HG02678 (cell line): ENCODE measurements around the gene AP3M1.
"Not testable (repeated sequence)": the region's sequence is repeated elsewhere in the genome, so short reads cannot be mapped to it uniquely, and the experiment has no call there.

Experiments
- ATAC-seq: cut with Tn5 transposase; IDR thresholded peaks from one replicate; pipeline ENCODE4 v1.9.1; 2021; ENCODE audit warnings: mild to moderate bottlenecking, moderate library complexity; ENCODE audit not compliant: unreplicated experiment

AP3M1 gene

DNA sequence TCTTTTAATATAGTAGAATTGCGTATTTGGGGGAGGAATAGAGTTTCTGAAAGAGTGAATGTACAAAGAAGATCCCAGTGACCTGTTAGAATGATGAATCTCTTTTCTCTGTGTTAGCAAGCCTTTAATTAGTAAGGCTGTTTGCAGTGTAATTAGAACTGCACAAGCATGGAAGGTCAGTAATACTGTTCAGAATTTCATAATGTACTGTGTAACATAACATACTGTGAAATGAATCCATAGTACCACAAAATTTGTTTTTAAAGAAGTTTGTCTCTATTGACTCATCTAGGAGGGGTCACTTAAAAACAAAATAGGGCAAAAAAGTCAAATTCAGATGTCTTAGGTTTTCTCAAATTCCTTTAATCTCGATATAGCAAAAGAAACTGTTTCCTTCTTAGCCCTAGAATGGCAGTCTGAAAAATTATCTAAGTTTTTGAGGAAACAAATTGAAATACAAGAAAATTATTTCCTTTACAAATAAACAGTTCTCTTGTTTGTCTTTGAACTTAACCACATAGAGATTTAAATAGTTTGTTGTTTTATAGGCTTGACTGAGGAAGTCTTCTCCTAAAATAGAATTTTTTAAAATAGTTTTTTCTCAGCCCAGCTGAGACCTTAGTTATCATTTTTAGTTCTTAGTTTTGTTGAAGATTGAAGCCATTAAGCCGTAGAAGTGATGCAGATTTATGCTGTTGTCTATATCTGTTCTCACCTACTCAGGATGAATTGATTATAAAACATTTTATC lies 12.9 kb upstream of the AP3M1 start:
- ATAC-seq, result no peak

DNA sequence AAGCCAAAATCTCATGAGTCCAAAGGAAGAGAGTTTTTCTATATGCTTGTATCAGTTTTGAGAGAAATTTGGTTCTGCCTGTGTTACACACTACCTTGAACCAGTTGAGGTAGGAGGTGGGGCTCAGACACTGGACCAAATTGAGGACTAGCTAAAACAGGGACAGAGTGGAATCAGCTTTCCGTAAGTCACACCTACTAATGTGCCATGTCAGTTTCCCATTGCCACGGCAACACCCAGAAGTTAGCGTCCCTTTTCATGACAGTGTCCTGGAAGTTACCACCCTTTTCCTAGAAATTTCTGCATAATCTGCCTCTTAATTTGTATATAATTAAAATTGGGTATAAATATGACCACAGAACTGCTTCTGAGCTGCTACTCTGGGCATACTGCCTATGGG lies 9.4 kb upstream of the AP3M1 start:
- no peak for ATAC-seq

DNA sequence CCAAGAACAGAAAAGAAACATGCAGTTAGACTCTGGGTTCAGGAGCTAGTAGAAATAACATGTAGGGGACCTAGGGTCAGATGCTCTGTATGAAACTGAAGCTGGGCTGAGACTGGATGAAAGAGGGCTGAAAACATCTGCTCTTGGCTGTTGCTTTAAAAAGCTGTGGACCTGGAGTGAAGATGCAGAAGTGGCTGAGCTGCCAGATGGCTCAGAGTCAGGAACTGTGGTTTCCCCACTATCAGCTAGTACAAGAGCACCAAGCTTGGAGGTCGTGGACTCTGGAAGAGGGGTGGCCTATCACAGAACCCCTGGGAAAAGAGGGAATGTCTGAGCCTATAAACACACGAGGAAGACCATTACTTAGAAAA lies 6.3 kb upstream of the AP3M1 start:
- ATAC-seq, result peak; percentile 84

DNA sequence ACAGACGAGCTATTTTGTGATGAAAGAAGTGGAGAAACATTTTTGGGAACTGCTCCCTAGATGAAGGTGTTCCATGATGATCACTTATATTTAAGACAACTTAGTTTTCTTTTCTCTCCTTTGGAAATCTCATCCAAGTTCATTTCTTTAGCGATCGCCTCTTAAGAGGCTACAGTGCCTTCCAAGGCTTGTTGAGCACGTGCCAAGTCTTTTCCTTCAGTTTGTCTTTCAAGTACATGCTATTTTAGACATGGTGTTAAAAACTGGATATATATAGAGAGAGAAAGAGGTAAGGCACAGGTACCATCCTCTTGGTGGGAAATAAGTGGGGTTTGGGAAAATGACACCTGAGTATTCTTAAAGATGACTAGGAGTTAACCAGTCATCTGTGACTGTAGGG lies 3.0 kb upstream of the AP3M1 start:
- no peak for ATAC-seq

DNA sequence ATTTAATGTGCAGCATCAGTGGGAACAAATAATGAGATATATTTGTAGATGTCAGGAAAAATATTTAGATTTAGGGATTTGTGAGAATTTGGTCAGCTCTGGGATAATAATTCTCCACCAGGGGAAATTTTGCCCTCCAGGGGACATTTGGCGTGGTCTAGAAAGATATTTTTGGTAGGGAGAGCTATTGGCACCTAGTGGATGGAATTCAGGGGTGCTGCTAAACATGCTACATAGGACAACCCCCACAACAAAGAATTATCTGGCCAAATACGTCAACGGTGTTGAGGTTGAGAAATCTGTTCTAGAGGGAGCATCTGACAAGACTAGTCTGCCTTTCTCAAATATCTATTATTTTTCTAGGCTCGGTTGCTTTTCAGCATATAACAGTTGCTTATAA lies 2.5 kb upstream of the AP3M1 start:
- no peak for ATAC-seq

- ATAC-seq, result no peak
These were observed 1.5 kb upstream of the AP3M1 start for GRCh38 chr10:74151879-74152722.

DNA sequence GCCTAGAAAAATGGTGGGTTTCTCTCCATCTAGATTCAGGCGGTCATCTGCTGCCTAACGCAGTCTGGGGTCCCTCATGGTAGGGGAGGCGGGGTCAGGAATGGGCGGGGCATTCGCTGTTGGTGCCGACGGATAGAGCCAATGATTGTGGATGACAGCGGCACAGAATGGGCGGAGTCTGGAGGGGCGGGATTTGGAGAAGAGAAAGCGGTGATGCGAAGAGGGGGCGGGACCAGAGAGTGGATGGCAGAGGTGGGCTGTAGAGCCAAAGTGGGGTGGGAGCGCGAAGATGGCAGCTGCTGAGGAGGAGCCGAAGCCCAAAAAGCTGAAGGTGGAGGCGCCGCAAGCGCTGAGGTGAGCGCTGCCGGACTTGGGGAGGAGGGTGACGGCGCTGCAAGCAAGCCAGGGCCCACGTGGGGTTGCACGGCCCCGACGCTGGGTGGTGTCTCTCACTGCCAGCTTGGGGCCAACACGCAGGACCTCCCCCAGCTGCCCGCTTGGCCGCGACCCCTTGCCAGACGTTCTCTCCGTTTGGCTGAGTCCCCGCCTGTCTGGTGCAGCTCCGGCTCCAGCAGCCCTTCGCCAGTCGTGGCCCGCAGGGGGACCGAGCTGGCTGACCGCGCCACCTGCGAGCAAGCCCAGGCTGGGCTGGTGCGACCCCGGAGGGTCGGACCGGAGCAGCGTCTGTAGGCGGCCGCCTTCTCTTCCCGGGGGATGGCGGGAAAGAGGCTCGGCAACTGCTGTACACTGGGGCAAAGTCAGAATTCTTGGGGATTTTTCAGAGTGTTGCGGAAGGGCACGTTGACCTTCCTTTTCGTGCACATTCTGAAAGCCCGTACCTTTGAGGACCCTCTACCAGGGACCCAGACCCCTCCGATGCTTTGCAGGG lies 606 bp upstream of the AP3M1 start, which contains the start of gene ADK:
Gene ADK (plus strand): TSS at position 232 of the 889 bp plus-strand sequence. CDS start 58 bp downstream, at position 290.
- ATAC-seq, result peak; percentile 81

GRCh38 chr10:74146980-74147379 lies 3.6 kb downstream of the AP3M1 start:
- not testable (repeated sequence) for ATAC-seq

GRCh38 chr10:74145133-74145532 lies 5.5 kb downstream of the AP3M1 start:
- ATAC-seq, result no peak

DNA sequence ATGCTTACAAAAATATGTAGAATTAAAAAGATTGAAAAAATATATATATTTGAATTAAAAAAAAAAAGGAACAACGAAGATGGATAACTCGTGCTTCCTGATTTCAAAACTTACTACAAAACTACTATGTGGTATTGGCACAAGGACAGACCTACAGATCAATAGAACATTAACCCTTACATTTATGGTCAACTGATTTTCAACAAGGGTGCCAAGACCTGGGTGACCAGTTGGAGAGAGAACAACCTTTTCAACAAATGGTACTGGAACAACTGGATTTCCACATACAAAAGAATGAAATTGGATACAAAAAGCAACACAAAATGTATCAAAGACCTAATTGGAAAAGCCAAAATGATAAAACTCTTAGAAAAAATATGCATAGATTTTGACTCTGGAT lies 10.1 kb downstream of the AP3M1 start:
- no peak for ATAC-seq

DNA sequence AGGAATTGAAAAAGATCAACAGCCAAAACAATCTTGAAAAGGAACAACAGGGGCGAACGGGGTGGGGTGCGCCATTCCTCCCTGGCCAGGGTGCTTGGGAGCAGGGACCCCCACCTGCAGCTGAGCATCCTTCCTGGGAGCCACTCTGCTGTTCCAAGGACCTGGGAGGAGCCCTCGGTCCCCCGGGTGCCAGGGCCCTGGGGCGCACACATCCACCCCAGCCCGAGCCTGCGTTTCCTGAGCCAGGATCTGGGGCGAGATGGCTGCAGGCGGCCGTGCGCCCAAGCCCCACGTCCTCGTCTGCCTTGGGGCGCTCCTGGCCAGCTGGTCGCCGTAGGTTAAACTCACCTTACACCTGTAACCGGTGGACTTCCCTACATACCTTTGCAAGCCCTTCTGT lies 10.6 kb downstream of the AP3M1 start:
- ATAC-seq, result no peak

GRCh38 chr10:74138596-74138995 lies 12.0 kb downstream of the AP3M1 start:
- ATAC-seq, result not testable (repeated sequence)

DNA sequence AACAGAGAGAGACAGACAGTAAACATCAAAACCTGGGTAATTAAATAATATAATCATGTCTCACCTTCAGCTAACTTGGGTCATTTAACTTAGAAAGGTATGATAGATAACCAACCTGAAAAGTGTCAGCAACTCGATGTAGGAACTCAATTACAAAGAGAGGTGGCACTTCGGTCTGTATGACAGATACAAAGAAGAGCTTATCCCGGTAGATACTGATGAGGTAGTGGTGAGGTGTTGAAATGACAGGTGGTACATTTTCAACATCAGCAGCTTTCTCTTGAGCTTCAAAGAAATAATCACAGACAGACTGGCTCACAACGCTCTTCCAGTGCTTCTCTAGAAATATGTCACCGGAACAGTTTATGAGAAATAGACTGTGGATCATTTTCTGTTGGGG lies 12.6 kb downstream of the AP3M1 start:
- ATAC-seq, result no peak

- no peak for ATAC-seq
These were observed 15.2 kb downstream of the AP3M1 start for GRCh38 chr10:74135452-74135851.

- no peak for ATAC-seq
These were observed 16.5 kb downstream of the AP3M1 start for GRCh38 chr10:74133923-74134820.

GRCh38 chr10:74123081-74123480 lies 27.5 kb downstream of the AP3M1 start:
- no peak for ATAC-seq

DNA sequence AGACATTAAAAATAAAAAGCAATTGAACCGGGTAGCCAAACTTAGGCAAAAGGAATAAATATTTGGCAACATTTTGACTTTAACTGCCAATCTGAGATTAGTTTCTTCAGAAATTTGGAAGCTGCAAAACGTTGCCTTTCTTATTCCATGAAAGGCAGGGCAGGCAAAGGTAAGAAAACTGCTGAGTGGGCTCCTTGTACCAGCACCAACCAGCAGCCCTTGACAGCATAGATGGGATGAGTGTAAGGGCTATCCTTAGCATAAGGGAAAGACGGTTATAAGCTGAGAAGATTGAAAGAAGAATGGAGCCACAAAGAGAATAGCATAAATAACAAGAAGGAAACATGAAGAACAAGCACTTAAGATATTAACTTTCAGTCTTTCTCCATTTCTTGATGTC lies 28.6 kb downstream of the AP3M1 start:
- no peak for ATAC-seq

DNA sequence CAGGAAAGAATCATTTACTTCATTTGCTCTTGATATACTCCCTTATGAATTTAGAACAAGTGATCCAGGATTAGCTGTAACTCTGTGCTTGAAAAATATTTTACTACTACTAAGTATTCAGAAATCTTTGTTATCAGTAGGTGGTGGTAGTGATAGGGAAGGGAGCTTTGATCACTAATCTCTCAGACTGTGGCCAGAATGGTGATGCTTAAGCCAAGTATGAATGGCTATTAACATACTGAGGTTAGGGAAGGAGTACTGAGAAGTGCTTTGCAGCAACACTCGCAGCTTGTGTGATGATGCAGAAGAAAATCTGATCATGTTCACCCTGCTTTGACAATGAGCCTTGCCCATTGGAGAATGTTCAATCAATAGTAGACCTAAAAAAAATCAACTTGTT lies 29.3 kb downstream of the AP3M1 start:
- ATAC-seq, result no peak

DNA sequence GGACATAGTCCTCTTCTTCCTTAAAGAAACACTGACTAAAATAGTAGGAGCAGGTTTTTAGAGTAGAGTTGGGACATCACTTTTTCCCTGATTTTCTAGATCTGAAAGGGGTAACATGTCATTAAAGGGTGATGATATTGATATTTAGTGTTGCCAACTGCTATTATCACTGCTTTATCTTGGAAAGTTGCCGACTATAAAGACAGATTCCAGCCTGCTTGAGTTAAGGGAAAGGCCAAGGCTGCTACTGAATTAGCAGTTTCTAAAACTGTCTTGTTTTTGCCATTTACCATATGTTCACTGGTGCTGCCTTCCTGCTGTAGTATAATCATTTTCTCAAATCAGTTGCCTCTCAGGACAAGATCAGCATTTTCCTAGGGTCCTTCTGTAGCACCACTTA lies 29.7 kb downstream of the AP3M1 start:
- ATAC-seq, result no peak

DNA sequence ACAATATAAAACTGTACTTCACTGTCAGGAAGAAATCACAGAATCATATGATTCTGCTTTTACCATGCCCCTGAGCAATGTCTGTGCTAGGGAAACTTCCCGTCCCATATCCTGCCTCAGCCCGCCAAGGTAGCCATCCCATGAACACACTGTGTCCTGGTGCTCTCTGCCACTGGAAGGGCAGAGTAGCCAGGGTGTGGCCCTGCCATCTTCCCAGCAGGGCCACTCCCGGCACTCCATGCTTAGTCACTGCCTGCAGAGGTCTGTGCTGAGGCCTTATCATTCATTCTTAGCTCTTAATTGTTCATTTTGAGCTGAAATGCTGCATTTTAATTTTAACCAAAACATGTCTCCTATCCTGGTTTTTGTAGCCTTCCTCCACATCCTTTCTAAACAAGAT lies 31.8 kb downstream of the AP3M1 start:
- no peak for ATAC-seq
